SU-DHL-6 (cell line): ENCODE measurements around the gene TMX4.

Experiments
- H2AFZ ChIP-seq: fragments of 200-600 bp; sonication (generic); 2 replicates; pipeline ENCODE4 v1.6.1; 2014; ENCODE audit warnings: low read depth, mild to moderate bottlenecking, moderate library complexity, mixed read lengths, antibody characterized with exemption, low read length; ENCODE audit not compliant: severe bottlenecking
- H3F3A ChIP-seq: fragments of 200-600 bp; shearing (Covaris generic); 2 replicates; pipeline ENCODE4 v1.6.0; 2016; ENCODE audit warnings: antibody characterized with exemption, mild to moderate bottlenecking; ENCODE audit not compliant: insufficient read depth
- H3K27ac ChIP-seq: fragments of 200-600 bp; sonication (generic); 2 replicates; pipeline ENCODE4 v1.5.1; 2016; ENCODE audit warnings: low read depth, mild to moderate bottlenecking, low read length, moderate library complexity, mixed read lengths
- H3K27me3 ChIP-seq: fragments of 200-600 bp; sonication (generic), shearing (Covaris generic); 2 replicates; pipeline ENCODE4 v1.6.0; 2014; ENCODE audit warnings: mild to moderate bottlenecking, low read length
- H3K36me3 ChIP-seq: fragments of 200-600 bp; sonication (generic); 2 replicates; pipeline ENCODE4 v1.6.1; 2014; ENCODE audit warnings: mild to moderate bottlenecking, low read length, mixed read lengths
- H3K4me2 ChIP-seq: fragments of 300-600, 200-600 bp; shearing (Covaris generic), sonication (generic); 2 replicates; pipeline ENCODE4 v1.6.0; 2014; ENCODE audit warnings: low read length, low read depth, mild to moderate bottlenecking; ENCODE audit not compliant: poor library complexity, severe bottlenecking
- H3K4me3 ChIP-seq: fragments of 200-600 bp; sonication (generic); 2 replicates; pipeline ENCODE4 v1.5.1; 2014; ENCODE audit warnings: antibody characterized with exemption, low read length, mild to moderate bottlenecking, mixed read lengths; ENCODE audit not compliant: insufficient read depth, poor library complexity, severe bottlenecking
- H3K79me2 ChIP-seq: fragments of 200-600 bp; sonication (generic); 2 replicates; pipeline ENCODE4 v1.6.1; 2014; ENCODE audit warnings: mild to moderate bottlenecking, low read length, moderate library complexity; ENCODE audit not compliant: insufficient read depth
- H3K9ac ChIP-seq: fragments of 200-600 bp; sonication (generic); 2 replicates; pipeline ENCODE4 v1.7.0; 2014; ENCODE audit warnings: mild to moderate bottlenecking, low read length
- H3K9me2 ChIP-seq: fragments of 200-600 bp; sonication (generic); replicated peaks from 2 replicates; pipeline ENCODE4 v1.6.1; 2014; ENCODE audit warnings: low read length; ENCODE audit not compliant: insufficient read depth
- H3K9me3 ChIP-seq: fragments of 200-600 bp; sonication (generic); 2 replicates; pipeline ENCODE4 v1.6.1; 2014; ENCODE audit warnings: low read length, mixed read lengths; ENCODE audit not compliant: insufficient read depth
- H4K20me1 ChIP-seq: fragments of 200-600 bp; sonication (generic); 2 replicates; pipeline ENCODE4 v1.6.1; 2014; ENCODE audit warnings: low read depth, mild to moderate bottlenecking, antibody characterized with exemption, low read length, moderate library complexity, mixed read lengths
- CTCF ChIP-seq: fragments of 200-600 bp; sonication (generic); IDR thresholded peaks from one replicate; pipeline ENCODE4 v1.5.1; 2017; ENCODE audit warnings: antibody characterized with exemption, mild to moderate bottlenecking, low read length, moderate library complexity; ENCODE audit not compliant: insufficient read depth, poor library complexity, severe bottlenecking
- EZH2phosphoT487 ChIP-seq: fragments of 200-600 bp; sonication (generic), shearing (Covaris generic); conservative IDR thresholded peaks from 2 replicates; pipeline ENCODE4 v1.6.1; 2018; ENCODE audit warnings: mild to moderate bottlenecking, antibody characterized with exemption, low read length, moderate library complexity, mixed read lengths

Gene TMX4

GRCh38 chr20:7938058-7938457 is 81.5 kb downstream of the TMX4 start:
- no peak overlapping the region for H2AFZ ChIP-seq
- TF ChIP-seq CTCF (no peak), EZH2phosphoT487 (no peak)
- H3K9ac ChIP-seq: no peak overlapping the region
- no peaks in the 10 kb centered on the region for H3K79me2 ChIP-seq
- no peak overlapping the region for H3K4me3 ChIP-seq
- H3K4me2 ChIP-seq: no peak overlapping the region
- no peaks in the 10 kb centered on the region for H3K36me3 ChIP-seq
- no peaks in the 10 kb centered on the region for H3K27me3 ChIP-seq
- no peaks in the 10 kb centered on the region for H3K9me2 ChIP-seq
- no peaks in the 10 kb centered on the region for H3K9me3 ChIP-seq
- no peak overlapping the region for H3K27ac ChIP-seq
- H3F3A ChIP-seq: no peaks in the 10 kb centered on the region
- no peaks in the 10 kb centered on the region for H4K20me1 ChIP-seq

GRCh38 chr20:7937328-7937727 is 82.2 kb downstream of the TMX4 start:
- TF ChIP-seq EZH2phosphoT487 (no peak), CTCF (no peak)
- Histone ChIP-seq H3K9ac (no peak overlapping the region), H3K79me2 (no peaks in the 10 kb centered on the region), H3K27me3 (no peaks in the 10 kb centered on the region), H2AFZ (no peak overlapping the region), H3K27ac (no peak overlapping the region), H3K9me2 (no peaks in the 10 kb centered on the region), H3K4me3 (no peak overlapping the region), H3K36me3 (no peaks in the 10 kb centered on the region), H3K9me3 (no peaks in the 10 kb centered on the region), H3F3A (no peaks in the 10 kb centered on the region), H4K20me1 (no peaks in the 10 kb centered on the region), H3K4me2 (no peak overlapping the region)

- Histone ChIP-seq H3F3A (no peaks in the 10 kb centered on the region), H2AFZ (no peak overlapping the region), H3K27ac (no peak overlapping the region), H3K4me2 (peak overlapping the region; percentile 41), H3K27me3 (no peaks in the 10 kb centered on the region), H3K79me2 (no peaks in the 10 kb centered on the region), H3K9me2 (no peaks in the 10 kb centered on the region), H3K4me3 (no peak overlapping the region), H4K20me1 (no peaks in the 10 kb centered on the region), H3K36me3 (no peaks in the 10 kb centered on the region), H3K9me3 (no peaks in the 10 kb centered on the region), H3K9ac (no peak overlapping the region)
- TF ChIP-seq CTCF (no peak), EZH2phosphoT487 (no peak)
Observed at GRCh38 chr20:7935027-7935551, 84.5 kb downstream of the TMX4 start.

GRCh38 chr20:7933346-7933745 is 86.2 kb downstream of the TMX4 start:
- Histone ChIP-seq H4K20me1 (no peaks in the 10 kb centered on the region), H3K4me2 (no peak overlapping the region), H3K4me3 (no peak overlapping the region), H3K27ac (no peak overlapping the region), H3K9me3 (no peaks in the 10 kb centered on the region), H3K27me3 (no peaks in the 10 kb centered on the region), H3F3A (no peaks in the 10 kb centered on the region), H3K79me2 (no peaks in the 10 kb centered on the region), H2AFZ (no peak overlapping the region), H3K9ac (no peak overlapping the region), H3K9me2 (no peaks in the 10 kb centered on the region), H3K36me3 (no peaks in the 10 kb centered on the region)
- no peak for TF ChIP-seq EZH2phosphoT487
- TF ChIP-seq CTCF: no peak
